T47D (cell line): Measurements from ENCODE around the gene METTL5.
"Not testable (repeated sequence)": the region's sequence is repeated elsewhere in the genome, so short reads cannot be mapped to it uniquely, and the experiment has no call there.

Source experiments
- DNase-seq, 2 experiments: peaks; one replicate each; pipeline versions ENCODE4 v3.0.0 to v3.0.0-alpha.2; 2011 to 2012; ENCODE audit warnings: low read depth in 1 of 2, low spot score in 1 of 2
- JUND ChIP-seq: IDR thresholded peaks from 2 replicates; pipeline ENCODE4 v1.6.1; 2012; ENCODE audit warnings: low read depth
- in situ Hi-C: cut with HindIII; loops from 2 replicates; pipeline ENCODE4 v1.10.0; 2016; ENCODE audit warnings: low sequenced_read_pairs, low pct_unique_long_range_greater_than_20kb

METTL5 gene

GRCh38 chr2:169822036-169822435, 2.7 kb downstream of the METTL5 start:
- no peak for TF ChIP-seq JUND
- no peak for DNase-seq
- in situ Hi-C loops, result no loop called here

- in situ Hi-C loops, DNase-seq: not testable (repeated sequence)
These were observed 4.6 kb downstream of the METTL5 start for GRCh38 chr2:169820101-169820500.

- in situ Hi-C loops, result no loop called here
- no peak for TF ChIP-seq JUND
- DNase-seq, result no peak
These were observed 5.6 kb downstream of the METTL5 start for GRCh38 chr2:169819106-169819505.

- DNase-seq, result no peak
- no peak for TF ChIP-seq JUND
- in situ Hi-C loops, result no loop called here
These were observed 6.5 kb downstream of the METTL5 start for GRCh38 chr2:169818241-169818640.

DNA sequence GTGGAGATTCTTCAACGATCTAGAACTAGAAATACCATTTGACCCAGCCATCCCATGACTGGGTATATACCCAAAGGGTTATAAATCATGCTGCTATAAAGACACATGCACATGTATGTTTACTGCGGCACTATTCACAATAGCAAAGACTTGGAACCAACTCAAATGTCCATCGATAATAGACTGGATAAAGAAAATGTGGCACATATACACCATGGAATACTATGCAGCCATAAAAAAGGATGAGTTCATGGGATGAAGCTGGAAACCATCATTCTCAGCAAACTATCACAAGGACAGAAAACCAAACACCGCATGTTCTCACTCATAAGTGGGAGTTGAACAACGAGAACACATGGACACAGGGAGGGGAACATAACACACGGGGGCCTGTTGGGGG, 7.3 kb downstream of the METTL5 start:
- in situ Hi-C loops, DNase-seq: not testable (repeated sequence)

GRCh38 chr2:169816961-169817360, 7.7 kb downstream of the METTL5 start:
- in situ Hi-C loops, DNase-seq: not testable (repeated sequence)

GRCh38 chr2:169815849-169816248, 8.9 kb downstream of the METTL5 start:
- in situ Hi-C loops, result no loop called here
- DNase-seq, result no peak
- TF ChIP-seq JUND, result no peak

DNA sequence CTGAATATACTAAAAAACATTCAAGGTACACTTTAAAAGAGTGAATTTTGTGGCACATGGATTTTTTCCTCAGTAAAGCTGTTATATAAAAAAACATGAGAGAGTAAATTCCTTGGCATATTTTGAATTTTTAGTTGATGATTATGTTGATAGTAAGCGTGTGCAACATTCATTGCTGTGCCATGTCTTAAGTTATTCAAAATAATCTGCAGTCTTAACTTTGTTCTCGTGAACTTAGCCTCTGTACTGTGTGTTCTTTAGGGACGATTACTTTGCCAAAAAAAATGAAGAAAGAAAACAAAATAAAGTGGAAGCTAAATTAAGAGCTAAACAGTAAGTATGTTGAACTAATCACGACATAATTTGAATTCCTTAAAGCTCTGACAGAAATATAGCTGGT, 16.5 kb downstream of the METTL5 start:
- in situ Hi-C loops, result no loop called here
- DNase-seq, result no peak
- TF ChIP-seq JUND, result no peak

GRCh38 chr2:169806586-169806985, 18.1 kb downstream of the METTL5 start:
- in situ Hi-C loops, result no loop called here
- DNase-seq, result no peak
- TF ChIP-seq JUND, result no peak

DNA sequence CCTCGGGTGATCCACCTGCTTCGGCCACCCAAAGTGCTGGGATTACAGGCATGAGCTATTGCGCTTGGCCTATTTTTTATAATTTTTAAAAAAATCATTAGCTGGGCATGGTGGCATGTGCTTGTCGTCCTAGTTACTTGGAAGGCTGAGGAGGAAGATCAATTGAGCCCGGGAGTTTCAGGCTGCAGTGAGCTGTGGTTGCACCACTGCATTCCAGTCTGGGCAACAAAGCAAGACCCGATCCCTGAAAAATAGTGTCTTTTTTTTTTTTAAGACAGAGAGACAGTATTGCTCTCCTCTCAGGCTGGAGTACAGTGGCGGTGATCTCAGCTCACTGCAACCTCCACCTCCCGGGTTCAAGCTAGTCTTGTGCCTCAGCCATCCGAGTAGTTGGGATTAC, 21.2 kb downstream of the METTL5 start:
- no peak for DNase-seq
- in situ Hi-C loops, result no loop called here
- TF ChIP-seq JUND, result no peak

DNA sequence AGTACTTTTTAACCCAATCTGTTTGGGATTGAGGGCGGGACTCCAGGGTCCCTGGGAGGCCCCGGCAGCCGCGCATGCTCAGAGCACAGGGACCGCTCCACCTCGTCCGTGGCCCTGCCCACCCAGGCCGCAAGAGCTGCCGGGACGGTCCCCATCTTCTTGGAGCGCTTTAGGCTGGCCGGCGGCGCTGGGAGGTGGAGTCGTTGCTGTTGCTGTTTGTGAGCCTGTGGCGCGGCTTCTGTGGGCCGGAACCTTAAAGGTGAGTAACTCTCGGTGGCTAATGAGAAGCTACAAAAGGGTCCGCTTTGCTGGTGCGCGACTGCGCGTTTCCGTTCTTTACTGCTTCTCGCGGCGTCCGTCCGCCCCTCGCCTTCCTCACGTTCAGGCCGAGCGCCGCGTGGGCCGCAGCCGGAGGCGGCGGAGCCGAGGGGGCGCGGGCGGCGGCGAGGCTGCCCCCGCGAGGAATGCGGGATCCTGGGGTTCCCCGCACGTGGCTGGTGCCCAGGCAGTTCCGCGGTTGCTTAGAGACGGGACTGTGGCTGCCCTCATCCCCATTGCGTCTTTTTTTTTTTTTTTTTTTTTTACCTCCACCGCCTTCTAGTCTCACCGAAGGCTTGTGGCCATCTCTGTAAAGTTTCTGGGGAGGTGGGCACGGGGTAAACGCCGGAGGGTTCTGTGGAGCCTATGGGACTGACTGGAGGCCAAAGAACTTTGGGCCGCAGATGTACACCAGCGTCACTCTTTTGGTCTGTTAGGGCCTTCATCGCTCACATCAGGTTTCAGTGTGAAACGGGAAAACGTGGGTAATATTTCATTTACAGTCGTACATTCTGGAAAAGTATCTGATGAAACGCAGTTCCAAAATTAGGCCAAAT, 25.8 kb downstream of the METTL5 start, which contains the start of gene SSB:
TSS of gene SSB (plus strand) at position 154 of the 875 bp plus-strand sequence. CDS start 2,090 bp downstream, outside the sequence.
- TF ChIP-seq JUND, result no peak
- peak; percentile 64 to 91 for DNase-seq
- in situ Hi-C loops, result no loop called here

- no peak for DNase-seq
- in situ Hi-C loops, result no loop called here
- TF ChIP-seq JUND, result no peak
These were observed 26.3 kb downstream of the METTL5 start for GRCh38 chr2:169798397-169798717.

GRCh38 chr2:169797601-169798000, 27.1 kb downstream of the METTL5 start:
- in situ Hi-C loops, result no loop called here
- TF ChIP-seq JUND, result no peak
- DNase-seq, result no peak

- no peak for TF ChIP-seq JUND
- DNase-seq, result no peak
- in situ Hi-C loops, result no loop called here
These were observed 28.3 kb downstream of the METTL5 start for GRCh38 chr2:169796441-169796840.
